ENCODE results near the gene FBXO11. TPM values are rescaled to one million over a fixed set of nuclear protein-coding genes. Genes with fewer than 3 reads are reported as not detected.
A peak's percentile ranks its signal among the peaks of the same experiment; 100 is the strongest.
"Not testable (repeated sequence)": the region's sequence is repeated elsewhere in the genome, so short reads cannot be mapped to it uniquely, and the experiment has no call there.

Gene FBXO11
- polyA plus RNA-seq, result 1 to 10 TPM; 5.2 to 7.5 (median 7.0) TPM

GRCh38 chr2:47906157-47907038 is at the start of gene FBXO11:
TSS of gene FBXO11 (minus strand) at chr2:47906498. CDS start at chr2:47905720, 778 bp downstream.
- peak; percentile 96 to 97 (median 97) for DNase-seq
- peaks cover 40 to 51% of the 10 kb centered on the region in 2 donors for H3K4me1 Mint-ChIP-seq
- peak within 1 kb of the TSS; percentile 90 to 97 (median 93) for H3K4me3 Mint-ChIP-seq
- H3K27me3 Mint-ChIP-seq (ENCODE audit: low read depth in 3 of 3), result peaks cover 13 to 26% (median 19%) of the 10 kb centered on the region in 3 donors
- no peaks in the 10 kb centered on the region for H3K36me3 Mint-ChIP-seq
- H3K27ac Mint-ChIP-seq, result peak within 1 kb of the TSS; percentile 90 to 98 (median 95)
- H3K9me3 Mint-ChIP-seq, result no peaks in the 10 kb centered on the region

GRCh38 chr2:47950340-47951301 is 44.3 kb upstream of the FBXO11 start:
- Mint-ChIP-seq H3K4me1 (no peaks in the 10 kb centered on the region), H3K27ac (no peak overlapping the region), H3K4me3 (no peak overlapping the region), H3K27me3 (ENCODE audit: low read depth in 3 of 3) (peaks cover 8 to 11% (median 10%) of the 10 kb centered on the region in 3 donors), H3K9me3 (no peaks in the 10 kb centered on the region), H3K36me3 (no peaks in the 10 kb centered on the region)
- DNase-seq, result no peak

- peaks cover 3 to 10% (median 9%) of the 10 kb centered on the region in 3 donors for H3K27me3 Mint-ChIP-seq (ENCODE audit: low read depth in 3 of 3)
- H3K4me1 Mint-ChIP-seq, result no peaks in the 10 kb centered on the region
- H3K9me3 Mint-ChIP-seq, result no peaks in the 10 kb centered on the region
- no peaks in the 10 kb centered on the region for H3K36me3 Mint-ChIP-seq
- DNase-seq, result no peak
- H3K27ac Mint-ChIP-seq, result no peak overlapping the region
- no peak overlapping the region for H3K4me3 Mint-ChIP-seq
These were observed 40.3 kb upstream of the FBXO11 start for GRCh38 chr2:47946593-47946992.

- H3K9me3 Mint-ChIP-seq, result no peaks in the 10 kb centered on the region
- DNase-seq, result no peak
- peaks cover 3 to 9% (median 3%) of the 10 kb centered on the region in 3 donors for H3K27me3 Mint-ChIP-seq (ENCODE audit: low read depth in 3 of 3)
- H3K4me1 Mint-ChIP-seq, result no peaks in the 10 kb centered on the region
- no peaks in the 10 kb centered on the region for H3K36me3 Mint-ChIP-seq
- no peak overlapping the region for H3K4me3 Mint-ChIP-seq
- H3K27ac Mint-ChIP-seq, result no peak overlapping the region
These were observed 38.9 kb upstream of the FBXO11 start for GRCh38 chr2:47945046-47945781.

GRCh38 chr2:47941936-47942335 is 35.6 kb upstream of the FBXO11 start:
- H3K27me3 Mint-ChIP-seq (ENCODE audit: low read depth in 3 of 3), result peaks cover 0 to 2% (median 1%) of the 10 kb centered on the region in 3 donors
- peaks cover 0 to 3% (median 0%) of the 10 kb centered on the region in 3 donors for H3K36me3 Mint-ChIP-seq
- H3K9me3 Mint-ChIP-seq, result no peaks in the 10 kb centered on the region
- no peak overlapping the region for H3K4me3 Mint-ChIP-seq
- H3K27ac Mint-ChIP-seq, result no peak overlapping the region
- H3K4me1 Mint-ChIP-seq, result peaks cover 0 to 9% of the 10 kb centered on the region in 2 donors
- DNase-seq, result no peak

GRCh38 chr2:47937677-47938076 is 31.4 kb upstream of the FBXO11 start:
- Mint-ChIP-seq H3K9me3 (no peaks in the 10 kb centered on the region), H3K27me3 (ENCODE audit: low read depth in 3 of 3) (peaks cover 0 to 1% (median 0%) of the 10 kb centered on the region in 3 donors), H3K4me3 (no peak overlapping the region), H3K36me3 (peaks cover 0 to 3% (median 0%) of the 10 kb centered on the region in 3 donors), H3K4me1 (peaks cover 0 to 9% of the 10 kb centered on the region in 2 donors), H3K27ac (no peak overlapping the region)
- no peak for DNase-seq

GRCh38 chr2:47935071-47935470 is 28.8 kb upstream of the FBXO11 start:
- no peaks in the 10 kb centered on the region for H3K9me3 Mint-ChIP-seq
- H3K4me1 Mint-ChIP-seq, result peaks cover 0 to 9% of the 10 kb centered on the region in 2 donors
- H3K27me3 Mint-ChIP-seq (ENCODE audit: low read depth in 3 of 3), result peaks cover 0 to 2% (median 1%) of the 10 kb centered on the region in 3 donors
- DNase-seq, result no peak
- H3K27ac Mint-ChIP-seq, result no peak overlapping the region
- peaks cover 0 to 3% (median 0%) of the 10 kb centered on the region in 3 donors for H3K36me3 Mint-ChIP-seq
- no peak overlapping the region for H3K4me3 Mint-ChIP-seq

- no peaks in the 10 kb centered on the region for H3K4me1 Mint-ChIP-seq
- H3K27ac Mint-ChIP-seq, result no peak overlapping the region
- no peaks in the 10 kb centered on the region for H3K9me3 Mint-ChIP-seq
- peaks cover 0 to 13% (median 0%) of the 10 kb centered on the region in 3 donors for H3K36me3 Mint-ChIP-seq
- no peak overlapping the region for H3K4me3 Mint-ChIP-seq
- H3K27me3 Mint-ChIP-seq (ENCODE audit: low read depth in 3 of 3), result peaks cover 0 to 2% (median 2%) of the 10 kb centered on the region in 3 donors
- no peak for DNase-seq
These were observed 11.7 kb upstream of the FBXO11 start for GRCh38 chr2:47918043-47918442.

- DNase-seq, result no peak
- Mint-ChIP-seq H3K27ac (no peak overlapping the region), H3K4me1 (no peaks in the 10 kb centered on the region), H3K4me3 (no peak overlapping the region), H3K36me3 (peaks cover 0 to 14% (median 0%) of the 10 kb centered on the region in 3 donors), H3K27me3 (ENCODE audit: low read depth in 3 of 3) (peaks cover 0 to 2% (median 2%) of the 10 kb centered on the region in 3 donors), H3K9me3 (no peaks in the 10 kb centered on the region)
These were observed 11.1 kb upstream of the FBXO11 start for GRCh38 chr2:47917276-47917961.

DNA sequence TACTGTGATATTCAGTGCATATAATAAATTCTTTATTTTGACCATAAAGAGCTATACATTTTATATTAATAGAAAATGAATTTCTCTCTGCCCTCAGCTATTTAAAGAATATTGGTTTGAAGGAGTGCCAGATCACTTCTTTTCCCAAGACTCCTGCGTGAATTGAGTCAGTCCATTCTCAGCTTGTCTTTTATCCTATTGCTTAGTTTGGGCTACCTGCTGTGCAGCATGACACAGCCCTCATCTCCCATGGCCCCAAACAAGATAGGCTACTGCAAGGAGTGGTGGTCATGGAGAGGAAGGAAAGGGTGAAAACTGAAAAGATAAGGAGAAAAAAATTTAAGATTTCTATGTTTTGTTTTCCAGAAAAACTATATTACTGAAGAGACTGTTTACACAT is 10.1 kb upstream of the FBXO11 start:
- Mint-ChIP-seq H3K9me3 (no peaks in the 10 kb centered on the region), H3K27ac (no peak overlapping the region), H3K4me1 (no peaks in the 10 kb centered on the region), H3K36me3 (peaks cover 0 to 18% (median 0%) of the 10 kb centered on the region in 3 donors), H3K4me3 (no peak overlapping the region), H3K27me3 (ENCODE audit: low read depth in 3 of 3) (peaks cover 0 to 2% (median 2%) of the 10 kb centered on the region in 3 donors)
- DNase-seq, result no peak

GRCh38 chr2:47910662-47911061 is 4.4 kb upstream of the FBXO11 start:
- H3K9me3 Mint-ChIP-seq, H3K27ac Mint-ChIP-seq, H3K4me3 Mint-ChIP-seq, DNase-seq, H3K36me3 Mint-ChIP-seq: not testable (repeated sequence)
- peaks cover 11 to 18% of the 10 kb centered on the region in 2 donors for H3K4me1 Mint-ChIP-seq
- H3K27me3 Mint-ChIP-seq (ENCODE audit: low read depth in 3 of 3), result peaks cover 8 to 14% (median 9%) of the 10 kb centered on the region in 3 donors

GRCh38 chr2:47908682-47909081 is 2.4 kb upstream of the FBXO11 start:
- H3K27ac Mint-ChIP-seq, result peak overlapping the region in 4 of 6 donors; percentile 2 to 41 (median 25)
- H3K4me1 Mint-ChIP-seq, result peaks cover 19 to 28% of the 10 kb centered on the region in 2 donors
- DNase-seq, result no peak
- peaks cover 0 to 5% (median 0%) of the 10 kb centered on the region in 3 donors for H3K36me3 Mint-ChIP-seq
- peaks cover 13 to 26% (median 19%) of the 10 kb centered on the region in 3 donors for H3K27me3 Mint-ChIP-seq (ENCODE audit: low read depth in 3 of 3)
- no peaks in the 10 kb centered on the region for H3K9me3 Mint-ChIP-seq
- no peak overlapping the region for H3K4me3 Mint-ChIP-seq
